ENCODE measurements around the gene GLIS1. TPM values are rescaled to one million over a fixed set of nuclear protein-coding genes. Genes with fewer than 3 reads are reported as not detected.
A peak's percentile ranks its signal among the peaks of the same experiment; 100 is the strongest.

The GLIS1 gene
- total and polyA plus RNA-seq, 2 experiments from 2014 or later = 0.77 to 0.95 TPM

GRCh38 chr1:53524428-53525375 lies 214.3 kb downstream of the GLIS1 start:
- DNase-seq (ENCODE audit: low read depth in 1 of 2, low spot score in 1 of 2) = peak in 1 of 2 donors; percentile 40
- H3K4me1 ChIP-seq (ENCODE audit: low read depth) = no peaks in the 10 kb centered on the region
- no peaks in the 10 kb centered on the region for H3K36me3 ChIP-seq
- no peak for TF ChIP-seq CTCF (IDR thresholded peaks at IDR 0.05; ENCODE audit: low read depth, low read length)
- H3K27me3 ChIP-seq = no peaks in the 10 kb centered on the region
- H3K27ac ChIP-seq = no peak overlapping the region
- H3K4me3 ChIP-seq = no peak overlapping the region
- no peaks in the 10 kb centered on the region for H3K9me3 ChIP-seq (ENCODE audit: low read depth)

GRCh38 chr1:53521924-53522552 lies 216.9 kb downstream of the GLIS1 start:
- no peaks in the 10 kb centered on the region for H3K36me3 ChIP-seq
- H3K4me3 ChIP-seq = no peak overlapping the region
- H3K27me3 ChIP-seq = no peaks in the 10 kb centered on the region
- DNase-seq (ENCODE audit: low read depth in 1 of 2, low spot score in 1 of 2) = peak in 1 of 2 donors; percentile 40
- no peaks in the 10 kb centered on the region for H3K9me3 ChIP-seq (ENCODE audit: low read depth)
- H3K4me1 ChIP-seq (ENCODE audit: low read depth) = peaks cover 6% of the 10 kb centered on the region
- no peak overlapping the region for H3K27ac ChIP-seq
- TF ChIP-seq CTCF (IDR thresholded peaks at IDR 0.05; ENCODE audit: low read depth, low read length) = no peak

- no peak overlapping the region for H3K4me3 ChIP-seq
- DNase-seq (ENCODE audit: low read depth in 1 of 2, low spot score in 1 of 2) = no peak
- peaks cover 6% of the 10 kb centered on the region for H3K4me1 ChIP-seq (ENCODE audit: low read depth)
- TF ChIP-seq CTCF (IDR thresholded peaks at IDR 0.05; ENCODE audit: low read depth, low read length) = no peak
- H3K27me3 ChIP-seq = no peaks in the 10 kb centered on the region
- no peaks in the 10 kb centered on the region for H3K36me3 ChIP-seq
- H3K27ac ChIP-seq = no peak overlapping the region
- H3K9me3 ChIP-seq (ENCODE audit: low read depth) = no peaks in the 10 kb centered on the region
These were observed 218.5 kb downstream of the GLIS1 start for GRCh38 chr1:53520481-53520880.

GRCh38 chr1:53519421-53519820 lies 219.5 kb downstream of the GLIS1 start:
- Histone ChIP-seq H3K27ac (no peak overlapping the region), H3K36me3 (no peaks in the 10 kb centered on the region), H3K27me3 (no peaks in the 10 kb centered on the region), H3K4me1 (ENCODE audit: low read depth) (peaks cover 6% of the 10 kb centered on the region), H3K9me3 (ENCODE audit: low read depth) (no peaks in the 10 kb centered on the region), H3K4me3 (no peak overlapping the region)
- TF ChIP-seq CTCF (IDR thresholded peaks at IDR 0.05; ENCODE audit: low read depth, low read length) = no peak
- peak; percentile 39 to 79 for DNase-seq (ENCODE audit: low read depth in 1 of 2, low spot score in 1 of 2)

GRCh38 chr1:53518775-53519174 lies 220.2 kb downstream of the GLIS1 start:
- Histone ChIP-seq H3K27ac (no peak overlapping the region), H3K4me3 (no peak overlapping the region), H3K4me1 (ENCODE audit: low read depth) (peaks cover 10% of the 10 kb centered on the region), H3K36me3 (no peaks in the 10 kb centered on the region), H3K27me3 (no peaks in the 10 kb centered on the region), H3K9me3 (ENCODE audit: low read depth) (no peaks in the 10 kb centered on the region)
- TF ChIP-seq CTCF (IDR thresholded peaks at IDR 0.05; ENCODE audit: low read depth, low read length) = no peak
- no peak for DNase-seq (ENCODE audit: low read depth in 1 of 2, low spot score in 1 of 2)

Measured in cardiac muscle cell (in vitro differentiated cells and primary cell).